ENCODE results near the gene OSBP.

Gene OSBP

DNA sequence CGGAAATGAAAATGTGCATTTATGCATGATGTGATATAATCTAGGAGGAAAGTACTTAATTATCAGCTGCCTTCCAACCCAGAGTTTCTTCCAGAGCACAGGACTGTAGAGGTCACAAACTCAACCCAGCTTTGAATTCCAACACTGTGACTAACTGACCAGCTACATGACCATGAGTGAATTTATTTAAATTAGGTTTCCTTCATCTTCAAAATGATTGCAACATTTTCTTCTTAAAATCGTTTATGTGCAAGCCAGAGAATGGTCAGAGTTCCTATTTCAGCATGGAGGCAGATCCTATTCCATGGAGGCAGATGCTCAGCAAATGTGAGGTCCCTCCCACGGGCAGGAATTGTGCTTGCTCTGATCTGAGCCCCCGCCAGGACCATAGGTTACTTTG, 42.4 kb downstream of the OSBP start:
- no peak overlapping the region for H3K4me3 ChIP-seq (ENCODE audit: low read depth, low read length, poor library complexity, severe bottlenecking)

DNA sequence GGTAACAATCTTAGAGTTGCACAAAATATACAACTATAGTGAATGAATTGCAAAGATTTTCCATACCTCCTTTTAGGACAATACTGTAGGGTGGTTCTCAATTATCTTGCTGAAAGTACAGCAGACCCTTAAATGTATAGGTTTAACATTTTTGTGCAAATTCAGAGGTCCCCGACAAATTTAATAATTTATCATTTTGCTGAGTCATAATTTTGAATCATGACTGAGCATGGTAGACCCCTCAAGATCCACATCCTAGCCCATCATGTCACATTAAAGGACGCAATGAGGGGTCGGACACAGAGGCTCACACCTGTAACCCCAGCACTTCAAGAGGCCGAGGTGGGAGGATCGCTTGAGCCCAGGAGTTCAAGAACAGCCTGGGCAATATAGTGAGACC, 43.5 kb downstream of the OSBP start:
- no peaks in the 10 kb centered on the region for H3K4me1 ChIP-seq (ENCODE audit: insufficient read depth, low read length, severe bottlenecking)
- no peaks in the 10 kb centered on the region for H4K20me1 ChIP-seq (ENCODE audit: insufficient read depth, low read length)
- H3K9me3 ChIP-seq (ENCODE audit: low read length), result no peaks in the 10 kb centered on the region
- H3K4me3 ChIP-seq (ENCODE audit: low read depth, low read length, poor library complexity, severe bottlenecking), result no peak overlapping the region
- no peak overlapping the region for H3K4me2 ChIP-seq (ENCODE audit: low read length)
- no peaks in the 10 kb centered on the region for H3F3A ChIP-seq (ENCODE audit: insufficient read depth, low read length)
- H3K9me2 ChIP-seq (ENCODE audit: low read depth, low read length), result no peaks in the 10 kb centered on the region
- H3K27me3 ChIP-seq (ENCODE audit: insufficient read depth, low read length), result no peaks in the 10 kb centered on the region
- H2AFZ ChIP-seq (ENCODE audit: low read length), result no peak overlapping the region
- H3K36me3 ChIP-seq (ENCODE audit: insufficient read depth, low read length), result peaks cover 26% of the 10 kb centered on the region
- H3K27ac ChIP-seq (ENCODE audit: low read depth, low read length, poor library complexity, severe bottlenecking), result no peak overlapping the region
- TF ChIP-seq, protein P1, sequence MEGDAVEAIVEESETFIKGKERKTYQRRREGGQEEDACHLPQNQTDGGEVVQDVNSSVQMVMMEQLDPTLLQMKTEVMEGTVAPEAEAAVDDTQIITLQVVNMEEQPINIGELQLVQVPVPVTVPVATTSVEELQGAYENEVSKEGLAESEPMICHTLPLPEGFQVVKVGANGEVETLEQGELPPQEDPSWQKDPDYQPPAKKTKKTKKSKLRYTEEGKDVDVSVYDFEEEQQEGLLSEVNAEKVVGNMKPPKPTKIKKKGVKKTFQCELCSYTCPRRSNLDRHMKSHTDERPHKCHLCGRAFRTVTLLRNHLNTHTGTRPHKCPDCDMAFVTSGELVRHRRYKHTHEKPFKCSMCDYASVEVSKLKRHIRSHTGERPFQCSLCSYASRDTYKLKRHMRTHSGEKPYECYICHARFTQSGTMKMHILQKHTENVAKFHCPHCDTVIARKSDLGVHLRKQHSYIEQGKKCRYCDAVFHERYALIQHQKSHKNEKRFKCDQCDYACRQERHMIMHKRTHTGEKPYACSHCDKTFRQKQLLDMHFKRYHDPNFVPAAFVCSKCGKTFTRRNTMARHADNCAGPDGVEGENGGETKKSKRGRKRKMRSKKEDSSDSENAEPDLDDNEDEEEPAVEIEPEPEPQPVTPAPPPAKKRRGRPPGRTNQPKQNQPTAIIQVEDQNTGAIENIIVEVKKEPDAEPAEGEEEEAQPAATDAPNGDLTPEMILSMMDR (IDR thresholded peaks at IDR 0.05; ENCODE audit: low read length), result no peak
- TF ChIP-seq EZH2 (IDR thresholded peaks at IDR 0.05; ENCODE audit: borderline replicate concordance, low read length), result no peak
- no peak overlapping the region for H3K9ac ChIP-seq (ENCODE audit: low read length)
- no peaks in the 10 kb centered on the region for H3K79me2 ChIP-seq (ENCODE audit: insufficient read depth, low read length)

More for the DNA sequence above, 42.4 kb downstream of the OSBP start:
- no peaks in the 10 kb centered on the region for H3K9me2 ChIP-seq (ENCODE audit: low read depth, low read length)
- no peaks in the 10 kb centered on the region for H4K20me1 ChIP-seq (ENCODE audit: insufficient read depth, low read length)
- no peak overlapping the region for H3K27ac ChIP-seq (ENCODE audit: low read depth, low read length, poor library complexity, severe bottlenecking)
- H3K4me1 ChIP-seq (ENCODE audit: insufficient read depth, low read length, severe bottlenecking), result no peaks in the 10 kb centered on the region
- H3K36me3 ChIP-seq (ENCODE audit: insufficient read depth, low read length), result peaks cover 38% of the 10 kb centered on the region
- TF ChIP-seq, protein P1 (IDR thresholded peaks at IDR 0.05; ENCODE audit: low read length), result no peak
- TF ChIP-seq EZH2 (IDR thresholded peaks at IDR 0.05; ENCODE audit: borderline replicate concordance, low read length), result no peak
- no peak overlapping the region for H2AFZ ChIP-seq (ENCODE audit: low read length)
- no peaks in the 10 kb centered on the region for H3K79me2 ChIP-seq (ENCODE audit: insufficient read depth, low read length)
- no peaks in the 10 kb centered on the region for H3K9me3 ChIP-seq (ENCODE audit: low read length)
- no peaks in the 10 kb centered on the region for H3K27me3 ChIP-seq (ENCODE audit: insufficient read depth, low read length)
- no peaks in the 10 kb centered on the region for H3F3A ChIP-seq (ENCODE audit: insufficient read depth, low read length)
- no peak overlapping the region for H3K9ac ChIP-seq (ENCODE audit: low read length)
- no peak overlapping the region for H3K4me2 ChIP-seq (ENCODE audit: low read length)

DNA sequence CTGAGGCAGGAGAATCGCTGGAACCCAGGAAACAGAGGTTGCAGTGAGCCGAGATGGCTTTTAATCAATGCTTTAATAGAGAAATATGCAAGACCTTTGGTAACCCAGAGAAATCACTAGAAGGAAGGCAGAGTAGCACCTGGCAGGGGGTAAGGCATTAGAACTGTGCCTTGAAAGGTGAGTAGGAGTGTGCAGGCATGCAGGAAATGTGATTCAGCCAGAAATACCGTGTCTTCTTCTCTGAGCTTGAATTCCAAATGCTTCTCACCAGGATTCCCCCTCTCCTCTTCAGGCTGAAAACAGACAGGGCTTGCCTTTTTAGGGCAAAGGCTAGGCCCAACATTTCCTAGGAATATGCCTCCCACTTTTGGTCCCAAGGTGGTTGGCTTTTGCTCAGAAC, 53.3 kb downstream of the OSBP start:
- TF ChIP-seq, protein P1 (IDR thresholded peaks at IDR 0.05; ENCODE audit: low read length), result no peak
- no peak for TF ChIP-seq EZH2 (IDR thresholded peaks at IDR 0.05; ENCODE audit: borderline replicate concordance, low read length)
- H3K27me3 ChIP-seq (ENCODE audit: insufficient read depth, low read length), result no peaks in the 10 kb centered on the region
- H3K79me2 ChIP-seq (ENCODE audit: insufficient read depth, low read length), result no peaks in the 10 kb centered on the region
- no peaks in the 10 kb centered on the region for H3K9me3 ChIP-seq (ENCODE audit: low read length)
- H2AFZ ChIP-seq (ENCODE audit: low read length), result no peak overlapping the region
- H4K20me1 ChIP-seq (ENCODE audit: insufficient read depth, low read length), result no peaks in the 10 kb centered on the region
- H3K9ac ChIP-seq (ENCODE audit: low read length), result no peak overlapping the region
- no peak overlapping the region for H3K4me3 ChIP-seq (ENCODE audit: low read depth, low read length, poor library complexity, severe bottlenecking)
- no peaks in the 10 kb centered on the region for H3K36me3 ChIP-seq (ENCODE audit: insufficient read depth, low read length)
- H3K4me1 ChIP-seq (ENCODE audit: insufficient read depth, low read length, severe bottlenecking), result peaks cover 37% of the 10 kb centered on the region
- H3K27ac ChIP-seq (ENCODE audit: low read depth, low read length, poor library complexity, severe bottlenecking), result no peak overlapping the region
- H3F3A ChIP-seq (ENCODE audit: insufficient read depth, low read length), result 0 out of 2 replicates have a peak, but pooled peaks cover 5% of the 10 kb centered on the region
- H3K9me2 ChIP-seq (ENCODE audit: low read depth, low read length), result no peaks in the 10 kb centered on the region
- H3K4me2 ChIP-seq (ENCODE audit: low read length), result no peak overlapping the region

Measured in OCI-LY1 (cell line).